GM23338 (cell line): Measurements from ENCODE around the gene ADI1. TPM values are rescaled to one million over a fixed set of nuclear protein-coding genes. Genes with fewer than 3 reads are reported as not detected.

Source experiments
- ATAC-seq: fragments of 200-7000 bp; cut with Tn5 transposase; 3 replicates; pipeline ENCODE4 v1.9.1; 2020
- DNase-seq: peaks from one replicate; pipeline ENCODE4 v3.0.0-alpha.2; 2015; ENCODE audit warnings: low spot score
- H2AFZ ChIP-seq: fragments of 200-600 bp; sonication (generic); 2 replicates; pipeline ENCODE4 v1.8.0; 2016; ENCODE audit warnings: antibody characterized with exemption, mild to moderate bottlenecking, moderate library complexity
- H3F3A ChIP-seq: fragments of 200-600 bp; sonication (generic); replicated peaks from 2 replicates; pipeline ENCODE4 v1.8.0; 2017; ENCODE audit warnings: antibody characterized with exemption, mixed run types, low read depth
- H3K27ac ChIP-seq: fragments of 200-600 bp; sonication (generic); 2 replicates; pipeline ENCODE4 v1.6.1; 2016; ENCODE audit warnings: low read depth
- H3K27me3 ChIP-seq: fragments of 200-600 bp; sonication (generic); 2 replicates; pipeline ENCODE4 v1.8.0; 2016; ENCODE audit warnings: mild to moderate bottlenecking, mixed run types, moderate library complexity; ENCODE audit not compliant: insufficient read depth
- H3K36me3 ChIP-seq: fragments of 200-600 bp; sonication (generic); 2 replicates; pipeline ENCODE4 v1.8.0; 2016; ENCODE audit warnings: mild to moderate bottlenecking; ENCODE audit not compliant: insufficient read depth
- H3K4me1 ChIP-seq: fragments of 200-600 bp; sonication (generic); 2 replicates; pipeline ENCODE4 v1.8.0; 2016; ENCODE audit warnings: mild to moderate bottlenecking, moderate library complexity; ENCODE audit not compliant: insufficient read depth
- H3K4me2 ChIP-seq: fragments of 200-600 bp; sonication (generic); 2 replicates; pipeline ENCODE4 v1.7.1; 2017; ENCODE audit warnings: mixed run types
- H3K4me3 ChIP-seq: fragments of 200-600 bp; sonication (generic); 2 replicates; pipeline ENCODE4 v1.6.1; 2016; ENCODE audit warnings: mixed run types
- H3K79me2 ChIP-seq: fragments of 200-600 bp; sonication (generic); replicated peaks from 2 replicates; pipeline ENCODE4 v1.8.0; 2017; ENCODE audit warnings: mild to moderate bottlenecking; ENCODE audit not compliant: insufficient read depth
- H3K9me2 ChIP-seq: fragments of 200-600 bp; sonication (generic); 2 replicates; pipeline ENCODE4 v1.8.0; 2017; ENCODE audit not compliant: insufficient read depth
- H4K20me1 ChIP-seq: fragments of 200-600 bp; sonication (generic); replicated peaks from 2 replicates; pipeline ENCODE4 v1.8.0; 2017; ENCODE audit warnings: mild to moderate bottlenecking; ENCODE audit not compliant: insufficient read depth
- H3K27ac Mint-ChIP-seq: 2 replicates; pipeline ENCODE4 v1.8.0; 2020; ENCODE audit warnings: inconsistent platforms, mild to moderate bottlenecking, moderate library complexity, mixed read lengths
- H3K27me3 Mint-ChIP-seq: 3 replicates; pipeline ENCODE4 v1.8.0; 2022; ENCODE audit warnings: low read depth, mild to moderate bottlenecking, moderate library complexity, mixed read lengths, inconsistent platforms; ENCODE audit not compliant: insufficient read depth, poor library complexity
- H3K36me3 Mint-ChIP-seq: 3 replicates; pipeline ENCODE4 v1.8.0; 2021; ENCODE audit warnings: low read depth, mild to moderate bottlenecking, inconsistent platforms, moderate library complexity, mixed read lengths
- H3K4me1 Mint-ChIP-seq: 3 replicates; pipeline ENCODE4 v1.8.0; 2020; ENCODE audit warnings: mild to moderate bottlenecking, inconsistent platforms, mixed read lengths
- H3K4me3 Mint-ChIP-seq: 3 replicates; pipeline ENCODE4 v1.8.0; 2021; ENCODE audit warnings: moderate library complexity, mild to moderate bottlenecking, inconsistent platforms, mixed read lengths
- H3K9me3 Mint-ChIP-seq: 3 replicates; pipeline ENCODE4 v1.8.0; 2020; ENCODE audit warnings: moderate library complexity, mild to moderate bottlenecking, inconsistent platforms, mixed read lengths
- EZH2 ChIP-seq: fragments of 200-600 bp; sonication (generic); IDR thresholded peaks from one replicate; pipeline ENCODE4 v1.8.0; 2017; ENCODE audit warnings: antibody characterized with exemption, mild to moderate bottlenecking, low read depth; ENCODE audit not compliant: unreplicated experiment
- JUNB ChIP-seq: IDR thresholded peaks from one replicate; pipeline ENCODE4 v1.6.1; 2016; ENCODE audit warnings: antibody characterized with exemption; ENCODE audit not compliant: unreplicated experiment
- NANOG ChIP-seq: IDR thresholded peaks from 2 replicates; pipeline ENCODE4 v1.6.1; 2016; ENCODE audit warnings: antibody characterized with exemption, borderline replicate concordance
- POLR2AphosphoS5 ChIP-seq: IDR thresholded peaks from 2 replicates; pipeline ENCODE4 v1.6.1; 2016; ENCODE audit warnings: antibody characterized with exemption, low read depth
- STAT1 ChIP-seq: IDR thresholded peaks from one replicate; pipeline ENCODE4 v1.6.1; 2016; ENCODE audit warnings: antibody characterized with exemption; ENCODE audit not compliant: unreplicated experiment
- polyA plus RNA-seq: library from polyadenylated mRNA; unstranded; fragments of >200 nt; fragmentation: Nextera tagmentation; extraction: Ambion mirVana; gene quantifications from 2 replicates; pipeline ENCODE4 v1.2.1, GENCODE V29; 2016
- total RNA-seq: library from RNA; depleted of rRNA; stranded (reverse); fragments of >200 nt; shearing (Covaris generic); gene quantifications from 2 replicates; pipeline ENCODE4 v1.2.3, GENCODE V29; 2014
- TF ChIP-seq, protein P1 (sequence below): fragments of 250-450 bp; sonication (Bioruptor Pico); IDR thresholded peaks from 2 replicates; pipeline ENCODE4 v1.5.0; 2020; ENCODE audit warnings: mild to moderate bottlenecking, moderate library complexity
- TF ChIP-seq, protein P2 (sequence below): IDR thresholded peaks from 2 replicates; pipeline ENCODE4 v1.6.1; 2016; ENCODE audit warnings: antibody characterized with exemption

The ADI1 gene
- total and polyA plus RNA-seq, 2 experiments from 2014 or later, result 16.3 to 31.9 TPM

DNA sequence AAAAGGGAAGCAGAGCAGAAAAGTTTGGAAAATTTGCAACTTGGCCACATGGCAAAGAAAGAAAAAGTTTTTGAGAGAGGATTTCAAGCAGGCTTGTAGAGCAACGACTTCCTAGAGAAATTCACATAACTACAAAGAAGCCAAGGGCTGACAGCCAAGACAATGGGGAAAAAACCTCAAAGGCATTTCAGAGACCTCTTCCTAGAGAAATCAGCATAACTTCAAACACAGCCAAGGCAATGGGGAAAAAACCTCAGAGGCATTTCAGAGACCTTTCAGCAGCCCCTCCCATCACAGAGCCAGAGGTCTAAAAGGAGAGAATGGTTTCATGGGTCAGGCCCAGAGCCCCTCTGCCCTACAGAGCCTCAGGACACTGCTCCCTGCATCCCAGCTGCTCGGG lies 7.2 kb downstream of the ADI1 start:
- H3K27me3 ChIP-seq, result no peaks in the 10 kb centered on the region
- no peak overlapping the region for H3K27ac Mint-ChIP-seq
- no peaks in the 10 kb centered on the region for H3F3A ChIP-seq
- H3K36me3 Mint-ChIP-seq, result peaks cover 50% of the 10 kb centered on the region
- H3K4me3 ChIP-seq, result no peak overlapping the region
- H4K20me1 ChIP-seq, result no peaks in the 10 kb centered on the region
- peak overlapping the region; percentile 26; the same call in 1 of the 2 replicates for H3K27ac ChIP-seq
- no peaks in the 10 kb centered on the region; the same call in 1 of the 2 replicates for H3K4me1 ChIP-seq
- H3K4me1 Mint-ChIP-seq, result no peaks in the 10 kb centered on the region; the same call in 2 of the 3 replicates
- peaks cover 10% of the 10 kb centered on the region; the same call in 2 of the 3 replicates for H3K9me3 Mint-ChIP-seq
- H3K36me3 ChIP-seq, result no peaks in the 10 kb centered on the region
- no peak overlapping the region for H3K4me2 ChIP-seq
- ATAC-seq, result peak; percentile 36
- TF ChIP-seq, protein P1, sequence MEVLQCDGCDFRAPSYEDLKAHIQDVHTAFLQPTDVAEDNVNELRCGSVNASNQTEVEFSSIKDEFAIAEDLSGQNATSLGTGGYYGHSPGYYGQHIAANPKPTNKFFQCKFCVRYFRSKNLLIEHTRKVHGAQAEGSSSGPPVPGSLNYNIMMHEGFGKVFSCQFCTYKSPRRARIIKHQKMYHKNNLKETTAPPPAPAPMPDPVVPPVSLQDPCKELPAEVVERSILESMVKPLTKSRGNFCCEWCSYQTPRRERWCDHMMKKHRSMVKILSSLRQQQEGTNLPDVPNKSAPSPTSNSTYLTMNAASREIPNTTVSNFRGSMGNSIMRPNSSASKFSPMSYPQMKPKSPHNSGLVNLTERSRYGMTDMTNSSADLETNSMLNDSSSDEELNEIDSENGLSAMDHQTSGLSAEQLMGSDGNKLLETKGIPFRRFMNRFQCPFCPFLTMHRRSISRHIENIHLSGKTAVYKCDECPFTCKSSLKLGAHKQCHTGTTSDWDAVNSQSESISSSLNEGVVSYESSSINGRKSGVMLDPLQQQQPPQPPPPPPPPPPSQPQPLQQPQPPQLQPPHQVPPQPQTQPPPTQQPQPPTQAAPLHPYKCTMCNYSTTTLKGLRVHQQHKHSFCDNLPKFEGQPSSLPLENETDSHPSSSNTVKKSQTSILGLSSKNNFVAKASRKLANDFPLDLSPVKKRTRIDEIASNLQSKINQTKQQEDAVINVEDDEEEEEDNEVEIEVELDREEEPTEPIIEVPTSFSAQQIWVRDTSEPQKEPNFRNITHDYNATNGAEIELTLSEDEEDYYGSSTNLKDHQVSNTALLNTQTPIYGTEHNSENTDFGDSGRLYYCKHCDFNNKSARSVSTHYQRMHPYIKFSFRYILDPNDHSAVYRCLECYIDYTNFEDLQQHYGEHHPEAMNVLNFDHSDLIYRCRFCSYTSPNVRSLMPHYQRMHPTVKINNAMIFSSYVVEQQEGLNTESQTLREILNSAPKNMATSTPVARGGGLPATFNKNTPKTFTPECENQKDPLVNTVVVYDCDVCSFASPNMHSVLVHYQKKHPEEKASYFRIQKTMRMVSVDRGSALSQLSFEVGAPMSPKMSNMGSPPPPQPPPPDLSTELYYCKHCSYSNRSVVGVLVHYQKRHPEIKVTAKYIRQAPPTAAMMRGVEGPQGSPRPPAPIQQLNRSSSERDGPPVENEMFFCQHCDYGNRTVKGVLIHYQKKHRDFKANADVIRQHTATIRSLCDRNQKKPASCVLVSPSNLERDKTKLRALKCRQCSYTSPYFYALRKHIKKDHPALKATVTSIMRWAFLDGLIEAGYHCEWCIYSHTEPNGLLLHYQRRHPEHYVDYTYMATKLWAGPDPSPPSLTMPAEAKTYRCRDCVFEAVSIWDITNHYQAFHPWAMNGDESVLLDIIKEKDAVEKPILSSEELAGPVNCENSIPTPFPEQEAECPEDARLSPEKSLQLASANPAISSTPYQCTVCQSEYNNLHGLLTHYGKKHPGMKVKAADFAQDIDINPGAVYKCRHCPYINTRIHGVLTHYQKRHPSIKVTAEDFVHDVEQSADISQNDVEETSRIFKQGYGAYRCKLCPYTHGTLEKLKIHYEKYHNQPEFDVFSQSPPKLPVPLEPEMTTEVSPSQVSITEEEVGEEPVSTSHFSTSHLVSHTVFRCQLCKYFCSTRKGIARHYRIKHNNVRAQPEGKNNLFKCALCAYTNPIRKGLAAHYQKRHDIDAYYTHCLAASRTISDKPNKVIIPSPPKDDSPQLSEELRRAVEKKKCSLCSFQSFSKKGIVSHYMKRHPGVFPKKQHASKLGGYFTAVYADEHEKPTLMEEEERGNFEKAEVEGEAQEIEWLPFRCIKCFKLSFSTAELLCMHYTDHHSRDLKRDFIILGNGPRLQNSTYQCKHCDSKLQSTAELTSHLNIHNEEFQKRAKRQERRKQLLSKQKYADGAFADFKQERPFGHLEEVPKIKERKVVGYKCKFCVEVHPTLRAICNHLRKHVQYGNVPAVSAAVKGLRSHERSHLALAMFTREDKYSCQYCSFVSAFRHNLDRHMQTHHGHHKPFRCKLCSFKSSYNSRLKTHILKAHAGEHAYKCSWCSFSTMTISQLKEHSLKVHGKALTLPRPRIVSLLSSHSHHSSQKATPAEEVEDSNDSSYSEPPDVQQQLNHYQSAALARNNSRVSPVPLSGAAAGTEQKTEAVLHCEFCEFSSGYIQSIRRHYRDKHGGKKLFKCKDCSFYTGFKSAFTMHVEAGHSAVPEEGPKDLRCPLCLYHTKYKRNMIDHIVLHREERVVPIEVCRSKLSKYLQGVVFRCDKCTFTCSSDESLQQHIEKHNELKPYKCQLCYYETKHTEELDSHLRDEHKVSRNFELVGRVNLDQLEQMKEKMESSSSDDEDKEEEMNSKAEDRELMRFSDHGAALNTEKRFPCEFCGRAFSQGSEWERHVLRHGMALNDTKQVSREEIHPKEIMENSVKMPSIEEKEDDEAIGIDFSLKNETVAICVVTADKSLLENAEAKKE (CRISPR knock-in tag), result no peak
- no peak for TF ChIP-seq POLR2AphosphoS5
- TF ChIP-seq, protein P2, sequence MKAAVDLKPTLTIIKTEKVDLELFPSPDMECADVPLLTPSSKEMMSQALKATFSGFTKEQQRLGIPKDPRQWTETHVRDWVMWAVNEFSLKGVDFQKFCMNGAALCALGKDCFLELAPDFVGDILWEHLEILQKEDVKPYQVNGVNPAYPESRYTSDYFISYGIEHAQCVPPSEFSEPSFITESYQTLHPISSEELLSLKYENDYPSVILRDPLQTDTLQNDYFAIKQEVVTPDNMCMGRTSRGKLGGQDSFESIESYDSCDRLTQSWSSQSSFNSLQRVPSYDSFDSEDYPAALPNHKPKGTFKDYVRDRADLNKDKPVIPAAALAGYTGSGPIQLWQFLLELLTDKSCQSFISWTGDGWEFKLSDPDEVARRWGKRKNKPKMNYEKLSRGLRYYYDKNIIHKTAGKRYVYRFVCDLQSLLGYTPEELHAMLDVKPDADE, result no peak
- peaks cover 12% of the 10 kb centered on the region; the same call in 1 of the 2 replicates for H3K79me2 ChIP-seq
- peaks cover 4% of the 10 kb centered on the region for H3K27me3 Mint-ChIP-seq
- no peak overlapping the region for H3K4me3 Mint-ChIP-seq
- H2AFZ ChIP-seq, result no peak overlapping the region
- no peaks in the 10 kb centered on the region for H3K9me2 ChIP-seq
- DNase-seq, result peak; percentile 32

DNA sequence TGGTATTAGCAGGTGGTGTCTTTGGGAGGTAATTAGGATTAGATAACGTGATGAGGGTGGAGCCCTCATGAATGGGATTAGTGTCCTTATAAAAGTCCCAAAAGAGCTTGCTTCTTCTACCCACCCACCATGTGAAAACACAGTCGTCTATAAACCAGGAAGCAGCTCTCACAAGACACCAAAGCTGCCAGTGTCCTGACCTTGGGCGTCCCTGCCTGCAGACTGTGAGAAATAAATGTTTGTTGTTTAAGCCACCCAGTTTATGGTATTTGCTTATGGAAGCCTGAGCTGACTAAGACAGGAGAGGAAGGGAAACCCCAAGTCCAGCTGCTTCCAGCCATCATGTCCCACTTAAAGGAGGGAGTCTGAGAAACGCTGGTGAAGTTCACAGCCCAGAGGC lies 13.6 kb downstream of the ADI1 start:
- H4K20me1 ChIP-seq, result 0 out of 2 replicates have a peak, but pooled peaks cover 3% of the 10 kb centered on the region
- Mint-ChIP-seq H3K36me3 (peaks cover 24% of the 10 kb centered on the region), H3K4me1 (no peaks in the 10 kb centered on the region), H3K27ac (no peak overlapping the region), H3K9me3 (no peaks in the 10 kb centered on the region), H3K4me3 (no peak overlapping the region), H3K27me3 (peaks cover 4% of the 10 kb centered on the region)
- H3K36me3 ChIP-seq, result no peaks in the 10 kb centered on the region
- H3K27me3 ChIP-seq, result no peaks in the 10 kb centered on the region
- no peak for DNase-seq
- H3K4me3 ChIP-seq, result no peak overlapping the region
- no peak overlapping the region for H2AFZ ChIP-seq
- H3K4me1 ChIP-seq, result no peaks in the 10 kb centered on the region
- no peak overlapping the region for H3K27ac ChIP-seq
- no peaks in the 10 kb centered on the region for H3K9me2 ChIP-seq
- H3K79me2 ChIP-seq, result no peaks in the 10 kb centered on the region
- H3F3A ChIP-seq, result peaks cover 7% of the 10 kb centered on the region; the same call in 1 of the 2 replicates
- no peak for ATAC-seq
- no peak overlapping the region for H3K4me2 ChIP-seq
- TF ChIP-seq EZH2, result no peak
- no peak for TF ChIP-seq JUNB
- no peak for TF ChIP-seq STAT1
- TF ChIP-seq NANOG, result no peak
